ENCODE measurements around the gene SPOUT1.
A peak's percentile ranks its signal among the peaks of the same experiment; 100 is the strongest.

DNA sequence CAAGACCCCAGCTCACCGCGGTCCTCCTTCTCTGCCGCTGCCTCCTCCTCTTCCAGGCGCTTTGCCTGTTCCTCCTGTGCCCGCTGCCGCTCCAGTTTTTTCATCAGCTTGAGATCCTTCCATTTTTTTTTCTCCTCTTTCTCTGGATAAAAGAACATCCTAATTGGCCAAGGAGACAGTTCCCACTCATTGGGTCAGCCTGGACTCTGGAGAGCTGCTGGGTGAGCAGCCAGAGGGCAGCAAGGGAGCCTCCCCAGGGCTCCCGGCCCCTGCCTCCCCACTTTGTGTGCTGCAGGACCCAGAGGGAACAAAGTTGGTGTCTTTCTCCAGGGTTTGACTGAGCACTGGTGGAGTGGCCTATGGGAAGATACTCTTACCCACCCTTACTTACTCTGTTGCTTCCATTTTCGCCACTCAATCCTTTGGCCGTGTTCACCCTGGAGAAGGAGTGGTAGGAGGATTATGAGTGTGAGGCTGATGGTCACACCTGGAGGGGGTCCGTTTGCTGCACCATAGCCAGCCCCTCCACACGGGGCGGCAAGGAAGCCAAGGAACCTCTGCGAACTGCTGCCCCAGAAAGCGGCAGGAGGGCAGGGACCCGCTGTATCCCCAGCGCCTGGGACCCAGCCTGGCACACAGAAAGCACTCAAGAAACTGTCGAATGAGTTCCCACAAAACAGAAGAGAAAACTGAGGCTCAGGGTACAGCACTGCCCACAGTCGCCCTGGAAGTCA lies 708 bp downstream of the SPOUT1 start:
- TF ChIP-seq CTCF (CRISPR knock-in tag; IDR thresholded peaks at IDR 0.05) (peak; percentile 6; the same call in 1 of the 2 replicates), NR1H2 (CRISPR knock-in tag; IDR thresholded peaks at IDR 0.05; ENCODE audit: borderline replicate concordance, low read depth) (no peak), ZNF274 (CRISPR knock-in tag; IDR thresholded peaks at IDR 0.05) (no peak), SALL1 (CRISPR knock-in tag; IDR thresholded peaks at IDR 0.05) (no peak), ZNF530 (CRISPR knock-in tag; IDR thresholded peaks at IDR 0.05; ENCODE audit: low read depth) (no peak), MAF1 (CRISPR knock-in tag; IDR thresholded peaks at IDR 0.05; ENCODE audit: borderline replicate concordance) (no peak), POLR2A (IDR thresholded peaks at IDR 0.05; ENCODE audit: insufficient read depth in 1 of 2, low read depth in 2 of 2, low read length in 2 of 2) (no peak), MAFK (conservative IDR thresholded peaks at IDR 0.05 in 1 of 2, IDR thresholded peaks at IDR 0.05 in 1 of 2; ENCODE audit: low read length in 2 of 2) (no peak), TP53 (CRISPR knock-in tag; conservative IDR thresholded peaks at IDR 0.05) (no peak), ZSCAN29 (CRISPR knock-in tag; conservative IDR thresholded peaks at IDR 0.05) (no peak), POLR2AphosphoS2 (IDR thresholded peaks at IDR 0.05; ENCODE audit: low read depth, low read length) (no peak)
- TF ChIP-seq, protein P1, sequence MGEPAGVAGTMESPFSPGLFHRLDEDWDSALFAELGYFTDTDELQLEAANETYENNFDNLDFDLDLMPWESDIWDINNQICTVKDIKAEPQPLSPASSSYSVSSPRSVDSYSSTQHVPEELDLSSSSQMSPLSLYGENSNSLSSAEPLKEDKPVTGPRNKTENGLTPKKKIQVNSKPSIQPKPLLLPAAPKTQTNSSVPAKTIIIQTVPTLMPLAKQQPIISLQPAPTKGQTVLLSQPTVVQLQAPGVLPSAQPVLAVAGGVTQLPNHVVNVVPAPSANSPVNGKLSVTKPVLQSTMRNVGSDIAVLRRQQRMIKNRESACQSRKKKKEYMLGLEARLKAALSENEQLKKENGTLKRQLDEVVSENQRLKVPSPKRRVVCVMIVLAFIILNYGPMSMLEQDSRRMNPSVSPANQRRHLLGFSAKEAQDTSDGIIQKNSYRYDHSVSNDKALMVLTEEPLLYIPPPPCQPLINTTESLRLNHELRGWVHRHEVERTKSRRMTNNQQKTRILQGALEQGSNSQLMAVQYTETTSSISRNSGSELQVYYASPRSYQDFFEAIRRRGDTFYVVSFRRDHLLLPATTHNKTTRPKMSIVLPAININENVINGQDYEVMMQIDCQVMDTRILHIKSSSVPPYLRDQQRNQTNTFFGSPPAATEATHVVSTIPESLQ (CRISPR knock-in tag; conservative IDR thresholded peaks at IDR 0.05) = no peak
